Naive thymus-derived CD8-positive, alpha-beta T cell (primary cell): ENCODE measurements around the gene YRDC. TPM values are rescaled to one million over a fixed set of nuclear protein-coding genes. Genes with fewer than 3 reads are reported as not detected.

Experiments
- ATAC-seq, 2 donors: fragments of 150-1000 bp; cut with Tn5 transposase in 1 of 2; sonication (Bioruptor Pico), chemical (Tn5 transposase) in 1 of 2; 1 replicate in 1 of 2; 2 replicates in 1 of 2; pipeline ENCODE4 v1.10.0; 2021; ENCODE audit warnings: mild to moderate bottlenecking in 2 of 2, moderate library complexity in 2 of 2
- POLR2A ChIA-PET: fragments of 350-600 bp; sonication (Branson Sonifier 250); formaldehyde crosslinking; loops from one replicate; lab custom pipeline; 2021; ENCODE audit warnings: antibody characterized with exemption; lab: Charles Lee
- DNase-seq, 10 donors: peaks; one replicate each; pipeline versions ENCODE4 v3.0.0 to v3.0.0-alpha.2; 2020 to 2022
- H3K27ac Mint-ChIP-seq, 10 donors: one replicate each; pipeline ENCODE4 v1.8.0; 2020 to 2022; ENCODE audit warnings: mild to moderate bottlenecking in 10 of 10, mixed read lengths in 10 of 10, moderate library complexity in 4 of 10, inconsistent platforms in 1 of 10
- H3K27me3 Mint-ChIP-seq, 5 donors: one replicate each; pipeline ENCODE4 v1.8.0; 2021 to 2022; ENCODE audit warnings: mixed read lengths in 5 of 5
- H3K36me3 Mint-ChIP-seq, 3 donors: one replicate each; pipeline ENCODE4 v1.8.0; 2020 to 2022; ENCODE audit warnings: mixed read lengths in 3 of 3, mild to moderate bottlenecking in 2 of 3, inconsistent platforms in 1 of 3
- H3K4me1 Mint-ChIP-seq, 4 donors: one replicate each; pipeline ENCODE4 v1.8.0; 2021 to 2022; ENCODE audit warnings: mixed read lengths in 4 of 4
- H3K4me3 Mint-ChIP-seq, 10 donors: one replicate each; pipeline ENCODE4 v1.8.0; 2020 to 2022; ENCODE audit warnings: mild to moderate bottlenecking in 10 of 10, mixed read lengths in 10 of 10, moderate library complexity in 6 of 10, inconsistent platforms in 1 of 10
- H3K9me3 Mint-ChIP-seq, 9 donors: one replicate each; pipeline ENCODE4 v1.8.0; 2020 to 2022; ENCODE audit warnings: mixed read lengths in 9 of 9, mild to moderate bottlenecking in 3 of 9, inconsistent platforms in 1 of 9, moderate library complexity in 1 of 9
- polyA plus RNA-seq, 3 donors: library from polyadenylated mRNA; unstranded; fragments of 300-500 nt; fragmentation: Illumina TruSeq; gene quantifications; one replicate each; pipeline ENCODE4 v1.2.3, GENCODE V29; 2021
- total RNA-seq, 8 experiments: library from RNA in 2 of 8; stranded (reverse) in 2 of 8; gene quantifications; one replicate each; pipeline ENCODE4 v1.2.3 and lab custom pipeline; 2021 to 2026

The YRDC gene
- total RNA-seq: 10 to 100 TPM; 16.6 to 18.5 TPM
- polyA plus RNA-seq: 10 to 100 TPM; 14.8 to 34.3 (median 23.0) TPM
- 22.6 to 134 (median 38.3) reads per million in 6 experiments for total RNA-seq (lab: John Stamatoyannopoulos, UW)

- H3K4me3 Mint-ChIP-seq: peak within 1 kb of the TSS; percentile 92 to 99 (median 96)
- POLR2A ChIA-PET: interaction anchor here (0.6 to 2.7 kb wide), 10 partner anchors 9 to 328 kb away, joined by 3 to 21 read pairs (median 4); partner anchors contain the start of genes CDCA8 and MTF1
- peak; percentile 91 to 96 for ATAC-seq
- H3K27me3 Mint-ChIP-seq: no peaks in the 10 kb centered on the region
- peaks cover 10 to 50% (median 43%) of the 10 kb centered on the region in 4 donors for H3K4me1 Mint-ChIP-seq
- H3K36me3 Mint-ChIP-seq: peaks cover 5 to 36% (median 8%) of the 10 kb centered on the region in 3 donors
- H3K9me3 Mint-ChIP-seq: no peaks in the 10 kb centered on the region
- H3K27ac Mint-ChIP-seq: peak within 1 kb of the TSS; percentile 90 to 99 (median 98)
- peak; percentile 82 to 94 (median 88) for DNase-seq
These were observed at the start of gene YRDC, which contains the start of gene C1orf122 for GRCh38 chr1:37807555-37808368. YRDC (minus strand) TSS chr1:37808208; CDS start chr1:37808180, 28 bp downstream. C1orf122 (plus strand) TSS chr1:37807790; CDS start chr1:37808405, 615 bp downstream.

GRCh38 chr1:37854406-37854805 is 46.4 kb upstream of the YRDC start:
- Mint-ChIP-seq H3K4me3 (peak overlapping the region in 1 of 10 donors; percentile 10), H3K27ac (peak overlapping the region in 2 of 10 donors; percentile 48 to 87)

GRCh38 chr1:37853157-37853556 is 45.1 kb upstream of the YRDC start:
- peak overlapping the region in 5 of 10 donors; percentile 1 to 44 (median 19) for H3K4me3 Mint-ChIP-seq
- peaks cover 0 to 45% (median 7%) of the 10 kb centered on the region in 3 donors for H3K36me3 Mint-ChIP-seq
- ATAC-seq (no peak), DNase-seq (no peak)
- H3K27ac Mint-ChIP-seq: peak overlapping the region in 6 of 10 donors; percentile 20 to 61 (median 38)
- peaks cover 22 to 55% (median 45%) of the 10 kb centered on the region in 4 donors for H3K4me1 Mint-ChIP-seq
- no peaks in the 10 kb centered on the region for H3K27me3 Mint-ChIP-seq
- POLR2A ChIA-PET: no interaction called here
- H3K9me3 Mint-ChIP-seq: no peaks in the 10 kb centered on the region

More at GRCh38 chr1:37854406-37854805, 46.4 kb upstream of the YRDC start:
- peaks cover 21 to 50% (median 47%) of the 10 kb centered on the region in 4 donors for H3K4me1 Mint-ChIP-seq
- H3K36me3 Mint-ChIP-seq: peaks cover 0 to 41% (median 7%) of the 10 kb centered on the region in 3 donors
- H3K9me3 Mint-ChIP-seq: no peaks in the 10 kb centered on the region
- DNase-seq (no peak), ATAC-seq (no peak)
- POLR2A ChIA-PET: no interaction called here
- H3K27me3 Mint-ChIP-seq: no peaks in the 10 kb centered on the region

- Mint-ChIP-seq H3K27me3 (no peaks in the 10 kb centered on the region), H3K36me3 (peaks cover 0 to 37% (median 4%) of the 10 kb centered on the region in 3 donors), H3K27ac (no peak overlapping the region), H3K9me3 (no peaks in the 10 kb centered on the region), H3K4me3 (no peak overlapping the region), H3K4me1 (peaks cover 21 to 53% (median 43%) of the 10 kb centered on the region in 4 donors)
- POLR2A ChIA-PET: interaction anchor here (0.7 kb wide), 1 partner anchor 159 kb away, joined by 4 read pairs; no protein-coding TSS in a partner anchor
- ATAC-seq: peak; percentile 22 to 39
- peak in 1 of 10 donors; percentile 4 for DNase-seq
These were observed 43.8 kb upstream of the YRDC start for GRCh38 chr1:37851782-37852210.

DNA sequence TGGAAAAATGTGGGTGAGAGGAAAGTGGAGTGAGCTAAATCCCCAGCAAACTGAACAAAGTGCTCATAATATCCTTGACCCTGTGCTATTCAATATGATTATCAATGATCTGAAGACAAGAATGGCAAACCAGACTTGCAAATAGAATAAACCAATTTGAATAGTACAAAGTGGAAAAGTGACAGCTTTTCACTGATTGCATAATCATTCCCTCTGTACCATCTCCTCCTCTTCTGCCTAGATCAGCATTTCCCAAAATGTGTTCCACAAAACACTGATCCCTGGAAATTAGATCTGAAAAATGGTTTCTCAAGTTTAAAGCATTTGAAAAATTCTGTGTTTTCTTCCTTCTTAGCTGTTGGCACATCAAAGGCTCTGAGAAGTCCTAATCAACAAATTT is 43.3 kb upstream of the YRDC start:
- Mint-ChIP-seq H3K27me3 (no peaks in the 10 kb centered on the region), H3K27ac (no peak overlapping the region), H3K4me1 (peaks cover 22 to 54% (median 47%) of the 10 kb centered on the region in 4 donors), H3K4me3 (no peak overlapping the region), H3K9me3 (no peaks in the 10 kb centered on the region), H3K36me3 (peaks cover 0 to 32% (median 4%) of the 10 kb centered on the region in 3 donors)
- ATAC-seq: no peak
- POLR2A ChIA-PET: interaction anchor here (0.8 kb wide), 1 partner anchor 9 kb away, joined by 4 read pairs; the partner anchor contains the start of gene MTF1
- no peak for DNase-seq

- Mint-ChIP-seq H3K4me1 (peaks cover 22 to 59% (median 50%) of the 10 kb centered on the region in 4 donors), H3K27ac (no peak overlapping the region), H3K27me3 (no peaks in the 10 kb centered on the region), H3K9me3 (no peaks in the 10 kb centered on the region), H3K36me3 (peaks cover 0 to 36% (median 4%) of the 10 kb centered on the region in 3 donors), H3K4me3 (no peak overlapping the region)
- POLR2A ChIA-PET: interaction anchor here (0.7 to 0.8 kb wide), 2 partner anchors 9 to 388 kb away, joined by 3 to 4 read pairs; partner anchors contain the start of gene MTF1
- no peak for DNase-seq
- ATAC-seq: no peak
These were observed 42.4 kb upstream of the YRDC start for GRCh38 chr1:37850352-37850955.

- Mint-ChIP-seq H3K4me1 (peaks cover 24 to 57% (median 50%) of the 10 kb centered on the region in 4 donors), H3K9me3 (no peaks in the 10 kb centered on the region), H3K27me3 (no peaks in the 10 kb centered on the region), H3K27ac (peak overlapping the region in 1 of 10 donors; percentile 20), H3K4me3 (no peak overlapping the region), H3K36me3 (peaks cover 0 to 36% (median 4%) of the 10 kb centered on the region in 3 donors)
- ATAC-seq (no peak), DNase-seq (no peak)
- POLR2A ChIA-PET: no interaction called here
These were observed 41.5 kb upstream of the YRDC start for GRCh38 chr1:37849480-37849879.

- H3K36me3 Mint-ChIP-seq: peaks cover 0 to 35% (median 0%) of the 10 kb centered on the region in 3 donors
- H3K4me3 Mint-ChIP-seq: peak overlapping the region; percentile 30 to 80 (median 60)
- no peak for DNase-seq
- peak overlapping the region; percentile 22 to 87 (median 78) for H3K27ac Mint-ChIP-seq
- H3K4me1 Mint-ChIP-seq: peaks cover 24 to 53% (median 42%) of the 10 kb centered on the region in 4 donors
- no peaks in the 10 kb centered on the region for H3K27me3 Mint-ChIP-seq
- ATAC-seq: no peak
- POLR2A ChIA-PET: interaction anchor here (0.6 to 1.6 kb wide), 2 partner anchors 13 to 38 kb away, joined by 3 to 5 read pairs; partner anchors contain the start of gene MTF1
- no peaks in the 10 kb centered on the region for H3K9me3 Mint-ChIP-seq
These were observed 38.8 kb upstream of the YRDC start for GRCh38 chr1:37846647-37847339.

- no peak for ATAC-seq
- POLR2A ChIA-PET: no interaction called here
- peaks cover 24 to 53% (median 42%) of the 10 kb centered on the region in 4 donors for H3K4me1 Mint-ChIP-seq
- H3K36me3 Mint-ChIP-seq: peaks cover 0 to 40% (median 0%) of the 10 kb centered on the region in 3 donors
- H3K27me3 Mint-ChIP-seq: peaks cover 0 to 1% (median 0%) of the 10 kb centered on the region in 5 donors
- DNase-seq: no peak
- peak overlapping the region in 2 of 10 donors; percentile 12 to 31 for H3K4me3 Mint-ChIP-seq
- H3K27ac Mint-ChIP-seq: peak overlapping the region in 2 of 10 donors; percentile 81 to 87
- H3K9me3 Mint-ChIP-seq: no peaks in the 10 kb centered on the region
These were observed 37.8 kb upstream of the YRDC start for GRCh38 chr1:37845786-37846185.

- Mint-ChIP-seq H3K4me3 (no peak overlapping the region), H3K9me3 (no peaks in the 10 kb centered on the region), H3K4me1 (peaks cover 24 to 53% (median 42%) of the 10 kb centered on the region in 4 donors), H3K36me3 (peaks cover 0 to 46% (median 0%) of the 10 kb centered on the region in 3 donors), H3K27ac (peak overlapping the region in 3 of 10 donors; percentile 6 to 81 (median 47)), H3K27me3 (peaks cover 0 to 1% (median 0%) of the 10 kb centered on the region in 5 donors)
- POLR2A ChIA-PET: no interaction called here
- DNase-seq (no peak), ATAC-seq (no peak)
These were observed 37.1 kb upstream of the YRDC start for GRCh38 chr1:37845049-37845646.

DNA sequence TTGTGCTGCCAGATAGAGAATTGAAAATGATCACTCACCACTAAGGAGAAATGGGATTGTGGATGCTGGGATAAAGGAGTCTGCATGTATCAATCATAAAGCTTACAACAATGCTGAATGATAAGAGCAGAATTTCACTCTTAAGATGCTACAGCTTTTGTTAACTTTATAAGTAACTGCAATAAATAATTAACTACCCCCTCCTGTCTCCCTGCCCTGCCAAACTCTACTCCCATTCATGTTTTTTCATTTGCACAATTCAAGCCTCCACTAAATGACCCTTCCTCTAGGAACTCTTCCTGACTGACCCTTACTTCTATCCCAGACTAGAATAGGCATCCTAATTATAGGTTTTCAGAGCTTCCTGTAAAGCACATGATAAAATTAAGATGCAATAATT is 36.5 kb upstream of the YRDC start:
- peaks cover 0 to 51% (median 3%) of the 10 kb centered on the region in 3 donors for H3K36me3 Mint-ChIP-seq
- H3K9me3 Mint-ChIP-seq: no peaks in the 10 kb centered on the region
- H3K27ac Mint-ChIP-seq: peak overlapping the region in 1 of 10 donors; percentile 6
- ATAC-seq (no peak), DNase-seq (no peak)
- peaks cover 24 to 50% (median 42%) of the 10 kb centered on the region in 4 donors for H3K4me1 Mint-ChIP-seq
- POLR2A ChIA-PET: no interaction called here
- no peak overlapping the region for H3K4me3 Mint-ChIP-seq
- peaks cover 0 to 1% (median 0%) of the 10 kb centered on the region in 5 donors for H3K27me3 Mint-ChIP-seq
